ENCODE results near the gene WAPL.
A peak's percentile ranks its signal among the peaks of the same experiment; 100 is the strongest.
"Not testable (repeated sequence)": the region's sequence is repeated elsewhere in the genome, so short reads cannot be mapped to it uniquely, and the experiment has no call there.

WAPL gene

GRCh38 chr10:86389441-86390193, 132.0 kb downstream of the WAPL start:
- DNase-seq (ENCODE audit: low spot score), result peak; percentile 60

DNA sequence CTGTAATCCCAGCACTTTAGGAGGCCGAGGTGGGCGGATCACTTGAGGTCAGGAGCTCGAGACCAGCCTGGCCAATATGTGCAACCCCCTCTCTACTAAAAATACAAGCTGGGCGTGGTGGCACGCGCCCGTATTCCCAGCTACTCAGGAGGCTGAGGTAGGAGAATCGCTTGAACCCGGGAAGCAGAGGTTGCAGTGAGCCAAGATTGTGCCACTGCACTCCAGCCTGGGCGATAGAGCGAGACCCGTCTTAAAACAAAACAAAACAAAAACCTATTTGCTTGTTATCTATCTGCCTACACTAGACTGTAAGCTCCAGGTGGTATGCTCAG, 132.5 kb downstream of the WAPL start:
- not testable (repeated sequence) for DNase-seq (ENCODE audit: low spot score)

GRCh38 chr10:86388119-86388704, 133.4 kb downstream of the WAPL start:
- no peak for DNase-seq (ENCODE audit: low spot score)

DNA sequence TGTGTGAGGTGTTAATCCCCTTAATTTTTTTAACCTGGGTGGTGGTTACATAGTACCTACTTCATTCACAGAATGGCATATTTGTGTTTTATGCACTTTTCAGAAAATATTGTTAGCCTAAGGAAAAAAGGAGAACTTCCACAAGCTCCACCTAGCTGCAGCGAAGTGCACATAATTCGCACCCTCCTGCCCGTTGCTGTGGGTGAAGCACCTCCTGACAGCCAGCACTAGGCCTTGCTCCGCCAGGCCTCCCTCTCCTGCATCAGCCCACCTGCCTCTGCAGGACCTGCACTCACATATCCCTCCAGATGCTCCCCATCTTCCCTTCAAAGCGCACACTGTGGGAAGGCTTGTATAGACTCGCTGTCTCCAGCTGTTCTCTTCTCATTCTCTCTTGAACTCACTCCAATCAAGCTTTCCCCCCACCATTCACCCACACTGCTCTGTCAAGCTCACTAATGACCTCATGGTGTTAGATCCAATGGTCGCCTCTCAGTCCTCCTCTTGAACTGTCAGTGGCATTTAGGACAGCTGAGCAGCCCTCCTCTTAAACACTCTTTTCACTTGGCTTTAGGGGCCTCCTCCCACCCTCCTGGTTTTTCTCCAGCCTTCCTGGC, 134.3 kb downstream of the WAPL start:
- DNase-seq (ENCODE audit: low spot score), result peak; percentile 34

DNA sequence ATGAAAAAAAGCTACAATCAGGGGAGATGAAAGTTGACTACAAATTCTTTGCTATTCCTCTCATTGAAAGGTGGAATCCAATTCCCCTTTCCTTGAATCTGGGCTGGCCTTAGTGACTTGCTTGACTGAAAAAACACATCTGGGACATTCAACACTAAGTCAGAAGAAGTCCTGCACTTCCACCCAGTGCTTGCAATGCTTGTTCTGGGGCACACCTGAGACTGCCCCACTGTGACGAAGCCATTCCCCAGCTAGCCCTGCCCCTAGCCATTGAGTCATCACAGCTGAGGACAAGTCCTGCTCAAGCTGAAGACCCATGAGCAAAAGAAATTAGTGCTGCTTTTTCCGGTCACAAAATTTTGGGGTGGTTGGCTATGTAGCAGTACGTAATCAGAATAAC, 135.8 kb downstream of the WAPL start:
- no peak for DNase-seq (ENCODE audit: low spot score)
